BJ (cell line): ENCODE measurements around the gene PPDPF. TPM values are rescaled to one million over a fixed set of nuclear protein-coding genes. Genes with fewer than 3 reads are reported as not detected.

ENCODE experiments used
- CTCF ChIA-PET: fragments of 350-600 bp; formaldehyde crosslinking; extraction: SDS; loops from one replicate; lab custom pipeline; 2021; ENCODE audit warnings: antibody characterized with exemption, inconsistent platforms; lab: Yijun Ruan, JAX
- POLR2A ChIA-PET: fragments of 300-600 bp; sonication (Branson Sonifier 250); formaldehyde crosslinking; extraction: SDS; loops from one replicate; lab custom pipeline; 2021; ENCODE audit warnings: antibody characterized with exemption; lab: Charles Lee
- DNase-seq: peaks from one replicate; pipeline ENCODE4 v3.0.0-alpha.2; 2011; ENCODE audit warnings: low read depth
- H3K27me3 ChIP-seq: 2 replicates; pipeline ENCODE4 v1.6.0; 2011; ENCODE audit warnings: low read length; ENCODE audit not compliant: control insufficient read depth, insufficient read depth
- H3K36me3 ChIP-seq: 2 replicates; pipeline ENCODE4 v1.5.1; 2011; ENCODE audit warnings: low read length; ENCODE audit not compliant: control insufficient read depth, insufficient read depth
- H3K4me3 ChIP-seq: 2 replicates; pipeline ENCODE4 v1.5.1; 2011; ENCODE audit warnings: low read depth, mild to moderate bottlenecking, control low read depth, low read length
- CTCF ChIP-seq: IDR thresholded peaks from 2 replicates; pipeline ENCODE4 v1.5.1; 2011; ENCODE audit warnings: low read depth, mild to moderate bottlenecking, control low read depth, inconsistent platforms, low read length, moderate library complexity; ENCODE audit not compliant: insufficient read depth
- polyA plus RNA-seq: library from polyadenylated mRNA; depleted of rRNA; stranded (reverse); fragments of >200 nt; gene quantifications from 2 replicates; pipeline ENCODE4 v1.2.3, GENCODE V29; 2011

The PPDPF gene
- polyA plus RNA-seq, 1 experiment: 26.9 TPM

- Histone ChIP-seq H3K36me3 (no peaks in the 10 kb centered on the region), H3K4me3 (no peak overlapping the region), H3K27me3 (peaks cover 7% of the 10 kb centered on the region)
- DNase-seq: no peak
- TF ChIP-seq CTCF: no peak
- ChIA-PET CTCF (interaction anchor here (0.5 to 2.9 kb wide), 2 partner anchors 9 to 11 kb away, joined by 3 to 19 read pairs; no protein-coding TSS in a partner anchor), POLR2A (no interaction called here)
Measured at GRCh38 chr20:63505281-63505680, 15.3 kb upstream of the PPDPF start.

- Histone ChIP-seq H3K27me3 (peaks cover 7% of the 10 kb centered on the region), H3K36me3 (no peaks in the 10 kb centered on the region), H3K4me3 (no peak overlapping the region)
- ChIA-PET CTCF (interaction anchor here (0.5 to 2.9 kb wide), 2 partner anchors 9 to 11 kb away, joined by 3 to 19 read pairs; no protein-coding TSS in a partner anchor), POLR2A (no interaction called here)
- TF ChIP-seq CTCF: no peak
- no peak for DNase-seq
Measured at GRCh38 chr20:63505723-63506122, 14.8 kb upstream of the PPDPF start.

GRCh38 chr20:63507083-63507743 lies 13.4 kb upstream of the PPDPF start:
- no peak for DNase-seq
- no peak for TF ChIP-seq CTCF
- Histone ChIP-seq H3K4me3 (no peak overlapping the region), H3K36me3 (no peaks in the 10 kb centered on the region), H3K27me3 (peaks cover 8% of the 10 kb centered on the region)
- POLR2A ChIA-PET: no interaction called here
- CTCF ChIA-PET: interaction anchor here (0.6 to 0.7 kb wide), 2 partner anchors 13 to 62 kb away, joined by 4 read pairs; partner anchors contain the start of gene PPDPF

GRCh38 chr20:63508072-63508768 lies 12.3 kb upstream of the PPDPF start:
- ChIA-PET POLR2A (no interaction called here), CTCF (interaction anchor here (0.7 to 1.3 kb wide), 3 partner anchors 11 to 13 kb away, joined by 3 to 5 read pairs (median 4); partner anchors contain the start of gene PPDPF)
- Histone ChIP-seq H3K27me3 (peaks cover 6% of the 10 kb centered on the region), H3K4me3 (no peak overlapping the region), H3K36me3 (no peaks in the 10 kb centered on the region)
- no peak for DNase-seq
- no peak for TF ChIP-seq CTCF

- no peak overlapping the region for H3K4me3 ChIP-seq
- H3K36me3 ChIP-seq: no peaks in the 10 kb centered on the region
- peaks cover 4% of the 10 kb centered on the region for H3K27me3 ChIP-seq
- ChIA-PET POLR2A (no interaction called here), CTCF (interaction anchor here (0.7 to 1.3 kb wide), 2 partner anchors 12 to 13 kb away, joined by 3 to 5 read pairs; no protein-coding TSS in a partner anchor)
- DNase-seq: no peak
- no peak for TF ChIP-seq CTCF
Measured at GRCh38 chr20:63509088-63509564, 11.4 kb upstream of the PPDPF start.
